ENCODE measurements around the gene MSL2.
"Not testable (repeated sequence)": the region's sequence is repeated elsewhere in the genome, so short reads cannot be mapped to it uniquely, and the experiment has no call there.

The MSL2 gene

GRCh38 chr3:136196064-136196400 is at the start of gene MSL2:
Gene MSL2 (minus strand): TSS chr3:136196335. CDS start chr3:136195113, 1,222 bp downstream.
- no peak for DNase-seq (ENCODE audit: low read depth)

- DNase-seq (ENCODE audit: low read depth) = no peak
These were observed 49.6 kb upstream of the MSL2 start for GRCh38 chr3:136245691-136246090.

GRCh38 chr3:136239094-136239493 is 43.0 kb upstream of the MSL2 start:
- DNase-seq (ENCODE audit: low read depth) = no peak

- DNase-seq (ENCODE audit: low read depth) = no peak
These were observed 42.0 kb upstream of the MSL2 start for GRCh38 chr3:136237961-136238649.

- DNase-seq (ENCODE audit: low read depth) = no peak
These were observed 41.0 kb upstream of the MSL2 start for GRCh38 chr3:136237103-136237502.

- DNase-seq (ENCODE audit: low read depth) = no peak
These were observed 40.0 kb upstream of the MSL2 start for GRCh38 chr3:136236109-136236508.

- DNase-seq (ENCODE audit: low read depth) = no peak
These were observed 39.4 kb upstream of the MSL2 start for GRCh38 chr3:136235545-136235944.

- no peak for DNase-seq (ENCODE audit: low read depth)
These were observed 36.3 kb upstream of the MSL2 start for GRCh38 chr3:136232413-136232812.

GRCh38 chr3:136222746-136223145 is 26.6 kb upstream of the MSL2 start:
- DNase-seq (ENCODE audit: low read depth) = not testable (repeated sequence)

- DNase-seq (ENCODE audit: low read depth) = no peak
These were observed 15.4 kb upstream of the MSL2 start for GRCh38 chr3:136211547-136211946.

GRCh38 chr3:136209921-136210320 is 13.8 kb upstream of the MSL2 start:
- no peak for DNase-seq (ENCODE audit: low read depth)

GRCh38 chr3:136207489-136208115 is 11.5 kb upstream of the MSL2 start:
- no peak for DNase-seq (ENCODE audit: low read depth)

GRCh38 chr3:136199219-136199618 is 3.1 kb upstream of the MSL2 start:
- not testable (repeated sequence) for DNase-seq (ENCODE audit: low read depth)

GRCh38 chr3:136198462-136199078 is 2.4 kb upstream of the MSL2 start:
- not testable (repeated sequence) for DNase-seq (ENCODE audit: low read depth)

- no peak for DNase-seq (ENCODE audit: low read depth)
These were observed 1.1 kb upstream of the MSL2 start for GRCh38 chr3:136197159-136197793.

- DNase-seq (ENCODE audit: low read depth) = peak; percentile 99
These were observed 445 bp upstream of the MSL2 start for GRCh38 chr3:136196401-136197158.

- DNase-seq (ENCODE audit: low read depth) = peak; percentile 51
These were observed 674 bp downstream of the MSL2 start for GRCh38 chr3:136195258-136196063.

- no peak for DNase-seq (ENCODE audit: low read depth)
These were observed 1.5 kb downstream of the MSL2 start for GRCh38 chr3:136194409-136195257.

GRCh38 chr3:136193278-136194054 is 2.7 kb downstream of the MSL2 start:
- no peak for DNase-seq (ENCODE audit: low read depth)

- no peak for DNase-seq (ENCODE audit: low read depth)
These were observed 3.3 kb downstream of the MSL2 start for GRCh38 chr3:136192831-136193230.
